ENCODE measurements around the gene TCTN1.

TCTN1 gene

DNA sequence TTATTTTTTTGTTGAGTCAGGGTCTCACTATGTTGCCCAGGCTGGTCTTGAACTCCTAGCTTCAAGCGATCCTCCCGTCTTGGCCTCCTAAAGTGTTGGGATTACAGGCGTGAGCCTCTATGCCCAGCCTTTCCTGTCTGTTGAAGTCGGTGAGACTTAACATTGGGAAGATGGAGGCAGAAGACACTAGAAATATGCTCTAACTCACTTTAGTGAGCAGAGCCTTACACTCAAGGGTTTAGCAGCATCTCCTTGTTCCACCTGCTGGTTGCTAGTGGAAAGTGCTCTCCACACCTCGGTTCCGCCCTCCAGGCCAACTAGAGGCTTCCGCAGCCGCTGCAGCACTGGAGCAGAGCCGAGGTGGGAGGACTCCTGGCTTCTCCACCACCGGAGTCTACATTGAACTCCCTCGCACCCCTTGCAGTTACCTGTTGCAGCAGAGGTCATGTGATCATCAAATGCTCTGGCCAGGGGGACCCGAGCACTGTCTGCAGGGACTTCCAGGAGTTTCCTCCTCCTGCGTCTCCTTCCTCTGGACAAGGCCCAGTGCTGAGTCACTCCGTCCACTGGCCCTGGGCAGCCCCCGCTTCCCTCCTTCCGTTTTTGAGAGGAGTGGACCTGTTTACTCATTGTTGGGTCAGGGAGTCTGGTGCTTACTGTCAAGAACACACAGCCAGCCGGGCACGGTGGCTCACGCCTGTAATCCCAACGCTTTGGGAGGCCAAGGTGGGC, 84.4 kb downstream of the TCTN1 start:
- Histone ChIP-seq H3K27me3 (ENCODE audit: insufficient read depth, low read length) (no peaks in the 10 kb centered on the region), H3K4me1 (ENCODE audit: insufficient read depth, low read length) (no peaks in the 10 kb centered on the region), H3K9ac (ENCODE audit: low read depth, low read length) (no peak overlapping the region), H3K9me3 (ENCODE audit: insufficient read depth, low read depth, low read length) (no peaks in the 10 kb centered on the region), H3K36me3 (ENCODE audit: insufficient read depth, low read length) (no peaks in the 10 kb centered on the region), H3K27ac (ENCODE audit: low read depth, low read length) (no peak overlapping the region), H3K4me3 (ENCODE audit: low read length) (no peak overlapping the region)
- 63% methylated on average over 19 of the region's 20 CpGs for WGBS
